Epithelial cell of prostate (primary cell): ENCODE results near the gene TBC1D17.
"Not testable (repeated sequence)": the region's sequence is repeated elsewhere in the genome, so short reads cannot be mapped to it uniquely, and the experiment has no call there.

Experiments used
- DNase-seq: peaks from one replicate; pipeline ENCODE4 v3.0.0-alpha.2; 2011; ENCODE audit warnings: low read depth, low spot score
- H3K27ac ChIP-seq: fragments of 450-650 bp; 2 replicates; pipeline ENCODE4 v1.5.1; 2017; ENCODE audit warnings: mild to moderate bottlenecking

The TBC1D17 gene

GRCh38 chr19:49913720-49914119 lies 36.2 kb downstream of the TBC1D17 start:
- H3K27ac ChIP-seq, result no peak overlapping the region
- no peak for DNase-seq

GRCh38 chr19:49915271-49915670 lies 37.8 kb downstream of the TBC1D17 start:
- no peak overlapping the region for H3K27ac ChIP-seq
- no peak for DNase-seq

- H3K27ac ChIP-seq, result no peak overlapping the region
- no peak for DNase-seq
Observed at GRCh38 chr19:49916839-49917733, 39.6 kb downstream of the TBC1D17 start.

- DNase-seq, result no peak
- H3K27ac ChIP-seq, result no peak overlapping the region
Observed at GRCh38 chr19:49918089-49918488, 40.6 kb downstream of the TBC1D17 start.

- no peak overlapping the region for H3K27ac ChIP-seq
- DNase-seq, result no peak
Observed at GRCh38 chr19:49920624-49921363, 43.3 kb downstream of the TBC1D17 start.

- DNase-seq, result no peak
Observed at GRCh38 chr19:49921871-49922795, 44.6 kb downstream of the TBC1D17 start.

GRCh38 chr19:49923055-49924003 lies 45.8 kb downstream of the TBC1D17 start:
- H3K27ac ChIP-seq, result no peak overlapping the region
- no peak for DNase-seq

More at GRCh38 chr19:49921871-49922795, 44.6 kb downstream of the TBC1D17 start:
- H3K27ac ChIP-seq, result no peak overlapping the region

GRCh38 chr19:49924004-49924880 lies 46.7 kb downstream of the TBC1D17 start:
- peak overlapping the region; percentile 4 for H3K27ac ChIP-seq
- no peak for DNase-seq

- DNase-seq, H3K27ac ChIP-seq: not testable (repeated sequence)
Observed at GRCh38 chr19:49924881-49925210, 47.3 kb downstream of the TBC1D17 start.

GRCh38 chr19:49925486-49925885 lies 48.0 kb downstream of the TBC1D17 start:
- H3K27ac ChIP-seq, result no peak overlapping the region
- no peak for DNase-seq

- no peak overlapping the region for H3K27ac ChIP-seq
- DNase-seq, result no peak
Observed at GRCh38 chr19:49926515-49926914, 49.0 kb downstream of the TBC1D17 start.

- peak overlapping the region; percentile 89 for H3K27ac ChIP-seq
- DNase-seq, result no peak
Observed at GRCh38 chr19:49927526-49928264, 50.2 kb downstream of the TBC1D17 start.

- H3K27ac ChIP-seq, result peak within 1 kb of the TSS; percentile 89
- DNase-seq, result no peak
Observed at GRCh38 chr19:49929121-49929610, 51.7 kb downstream of the TBC1D17 start, which contains the start of the genes ATF5 and NUP62. ATF5 (plus strand) TSS chr19:49929205; CDS start chr19:49930851, 1,646 bp downstream. NUP62 (minus strand) TSS chr19:49929504; CDS start chr19:49909807, 19,697 bp downstream.

- H3K27ac ChIP-seq, result peak overlapping the region; percentile 89
- DNase-seq, result peak; percentile 83
Observed at GRCh38 chr19:49929611-49930482, 52.3 kb downstream of the TBC1D17 start.

- peak overlapping the region; percentile 89 for H3K27ac ChIP-seq
- no peak for DNase-seq
Observed at GRCh38 chr19:49930483-49931011, 53.0 kb downstream of the TBC1D17 start.
